ENCODE results near the gene FAM131C.

DNA sequence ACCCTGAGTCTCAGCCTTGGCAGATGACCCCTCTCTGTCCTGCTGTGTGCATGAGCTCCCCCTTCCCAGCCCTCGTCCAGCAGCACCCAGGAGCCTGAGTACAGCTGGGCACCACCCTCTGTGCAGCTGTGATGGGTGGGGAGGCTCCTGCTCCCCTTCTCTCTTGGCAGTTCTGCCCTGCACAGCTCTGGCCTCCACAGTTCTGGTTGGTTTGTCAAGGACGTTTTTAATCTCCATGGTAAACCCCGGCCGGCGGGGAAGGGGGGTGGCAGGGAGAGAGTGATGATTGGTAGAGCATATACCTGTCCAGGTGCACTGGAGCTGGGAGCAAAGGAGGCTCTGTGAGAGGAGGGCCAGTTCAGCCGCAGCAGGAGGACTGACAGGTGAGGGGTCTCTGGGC is 51.8 kb downstream of the FAM131C start, which contains the start of gene CLCNKA:
- TF ChIP-seq POLR2A (IDR thresholded peaks at IDR 0.05) = no peak
- TF ChIP-seq, protein P1, sequence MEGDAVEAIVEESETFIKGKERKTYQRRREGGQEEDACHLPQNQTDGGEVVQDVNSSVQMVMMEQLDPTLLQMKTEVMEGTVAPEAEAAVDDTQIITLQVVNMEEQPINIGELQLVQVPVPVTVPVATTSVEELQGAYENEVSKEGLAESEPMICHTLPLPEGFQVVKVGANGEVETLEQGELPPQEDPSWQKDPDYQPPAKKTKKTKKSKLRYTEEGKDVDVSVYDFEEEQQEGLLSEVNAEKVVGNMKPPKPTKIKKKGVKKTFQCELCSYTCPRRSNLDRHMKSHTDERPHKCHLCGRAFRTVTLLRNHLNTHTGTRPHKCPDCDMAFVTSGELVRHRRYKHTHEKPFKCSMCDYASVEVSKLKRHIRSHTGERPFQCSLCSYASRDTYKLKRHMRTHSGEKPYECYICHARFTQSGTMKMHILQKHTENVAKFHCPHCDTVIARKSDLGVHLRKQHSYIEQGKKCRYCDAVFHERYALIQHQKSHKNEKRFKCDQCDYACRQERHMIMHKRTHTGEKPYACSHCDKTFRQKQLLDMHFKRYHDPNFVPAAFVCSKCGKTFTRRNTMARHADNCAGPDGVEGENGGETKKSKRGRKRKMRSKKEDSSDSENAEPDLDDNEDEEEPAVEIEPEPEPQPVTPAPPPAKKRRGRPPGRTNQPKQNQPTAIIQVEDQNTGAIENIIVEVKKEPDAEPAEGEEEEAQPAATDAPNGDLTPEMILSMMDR (IDR thresholded peaks at IDR 0.05) = no peak
- no peak for TF ChIP-seq POLR2AphosphoS5 (IDR thresholded peaks at IDR 0.05)
- TF ChIP-seq EP300 (IDR thresholded peaks at IDR 0.05) = no peak

Data from stomach (tissue), 4 donors.